Fibroblast of lung (primary cell): ENCODE results near the gene CES3. TPM values are rescaled to one million over a fixed set of nuclear protein-coding genes. Genes with fewer than 3 reads are reported as not detected.

Experiments
- DNase-seq, 2 donors: peaks; one replicate each; pipeline versions ENCODE4 v3.0.0 to v3.0.0-alpha.2; 2010; ENCODE audit warnings: low read depth in 2 of 2
- H2AFZ ChIP-seq: 2 replicates; pipeline ENCODE4 v1.5.1; 2012; ENCODE audit warnings: low read length, control low read depth, inconsistent platforms
- H3K27ac ChIP-seq: 2 replicates; pipeline ENCODE4 v1.5.1; 2011; ENCODE audit warnings: low read length, control low read depth; ENCODE audit not compliant: insufficient read depth
- H3K27me3 ChIP-seq: 2 replicates; pipeline ENCODE4 v1.5.1; 2011; ENCODE audit warnings: mild to moderate bottlenecking, low read length; ENCODE audit not compliant: control insufficient read depth, insufficient read depth
- H3K36me3 ChIP-seq: 2 replicates; pipeline ENCODE4 v1.5.1; 2011; ENCODE audit warnings: low read length; ENCODE audit not compliant: control insufficient read depth, insufficient read depth
- H3K4me1 ChIP-seq: 2 replicates; pipeline ENCODE4 v1.5.1; 2011; ENCODE audit warnings: low read length; ENCODE audit not compliant: control insufficient read depth, insufficient read depth; ENCODE audit errors: extremely low read depth
- H3K4me2 ChIP-seq: 2 replicates; pipeline ENCODE4 v1.5.1; 2011; ENCODE audit warnings: low read length, control low read depth; ENCODE audit not compliant: insufficient read depth; ENCODE audit errors: extremely low read depth
- H3K4me3 ChIP-seq, 4 experiments: fragments of 200-600 bp in 1 of 4; sonication (generic) in 1 of 4; replicated peaks in 1 of 4; 2 replicates each; pipeline ENCODE4 v1.5.1; 2011 to 2016; ENCODE audit warnings: low read length in 4 of 4, low read depth in 3 of 4, mild to moderate bottlenecking in 3 of 4, control low read depth in 2 of 4, inconsistent platforms in 1 of 4, mixed read lengths in 1 of 4; ENCODE audit not compliant: insufficient read depth in 1 of 4; ENCODE audit errors: control extremely low read depth in 1 of 4
- H3K79me2 ChIP-seq: 2 replicates; pipeline ENCODE4 v1.5.1; 2012; ENCODE audit warnings: mild to moderate bottlenecking, low read length, inconsistent platforms; ENCODE audit not compliant: control insufficient read depth, insufficient read depth
- H3K9ac ChIP-seq: 2 replicates; pipeline ENCODE4 v1.5.1; 2011; ENCODE audit warnings: mild to moderate bottlenecking, low read length, control low read depth; ENCODE audit not compliant: insufficient read depth
- H3K9me3 ChIP-seq: 2 replicates; pipeline ENCODE4 v1.5.1; 2012; ENCODE audit warnings: low read depth, low read length; ENCODE audit not compliant: control insufficient read depth, insufficient read depth
- H4K20me1 ChIP-seq: 2 replicates; pipeline ENCODE4 v1.5.1; 2011; ENCODE audit warnings: low read length; ENCODE audit not compliant: control insufficient read depth, insufficient read depth; ENCODE audit errors: extremely low read depth
- CTCF ChIP-seq, 2 donors: IDR thresholded peaks in 1 of 2; conservative IDR thresholded peaks in 1 of 2; 1 replicate in 1 of 2; 2 replicates in 1 of 2; pipeline ENCODE4 v1.5.1; 2011 to 2012; ENCODE audit warnings: low read length in 2 of 2, control low read depth in 1 of 2, inconsistent platforms in 1 of 2, low read depth in 1 of 2, mild to moderate bottlenecking in 1 of 2
- EZH2 ChIP-seq: IDR thresholded peaks from 2 replicates; pipeline ENCODE4 v1.5.1; 2012; ENCODE audit warnings: low read length, control low read depth, mild to moderate bottlenecking; ENCODE audit errors: missing control alignments
- polyA plus RNA-seq, 2 donors: library from polyadenylated mRNA; depleted of rRNA in 1 of 2; stranded (reverse) in 1 of 2; unstranded in 1 of 2; fragments of >200 nt; gene quantifications; 2 replicates each; pipeline ENCODE4 v1.2.1, GENCODE V29; 2011 to 2012; ENCODE audit warnings: missing spikeins in 1 of 2
- total RNA-seq: library from RNA; depleted of rRNA; stranded (reverse); fragments of >200 nt; gene quantifications from 2 replicates; pipeline ENCODE4 v1.2.1, GENCODE V29; 2014

CES3 gene
- total and polyA plus RNA-seq, 2 donors (not counting 1 experiment from before 2014, with no cell fraction given) = 0.01 to 1.3 TPM

GRCh38 chr16:66920924-66921680, 40.0 kb upstream of the CES3 start:
- H3K27me3 ChIP-seq = peaks cover 3% of the 10 kb centered on the region
- no peak overlapping the region for H2AFZ ChIP-seq
- no peaks in the 10 kb centered on the region for H4K20me1 ChIP-seq
- H3K4me1 ChIP-seq = peaks cover 11% of the 10 kb centered on the region
- no peaks in the 10 kb centered on the region for H3K9me3 ChIP-seq
- H3K27ac ChIP-seq = no peak overlapping the region
- peaks cover 3% of the 10 kb centered on the region for H3K36me3 ChIP-seq
- no peak for TF ChIP-seq CTCF (conservative IDR thresholded peaks at IDR 0.05 in 1 of 2, IDR thresholded peaks at IDR 0.05 in 1 of 2; ENCODE audit: low read depth in 1 of 2, low read length in 2 of 2)
- TF ChIP-seq EZH2 = no peak
- H3K4me2 ChIP-seq = no peak overlapping the region
- H3K4me3 ChIP-seq = no peak overlapping the region
- DNase-seq = no peak
- H3K9ac ChIP-seq = no peak overlapping the region
- no peaks in the 10 kb centered on the region for H3K79me2 ChIP-seq

DNA sequence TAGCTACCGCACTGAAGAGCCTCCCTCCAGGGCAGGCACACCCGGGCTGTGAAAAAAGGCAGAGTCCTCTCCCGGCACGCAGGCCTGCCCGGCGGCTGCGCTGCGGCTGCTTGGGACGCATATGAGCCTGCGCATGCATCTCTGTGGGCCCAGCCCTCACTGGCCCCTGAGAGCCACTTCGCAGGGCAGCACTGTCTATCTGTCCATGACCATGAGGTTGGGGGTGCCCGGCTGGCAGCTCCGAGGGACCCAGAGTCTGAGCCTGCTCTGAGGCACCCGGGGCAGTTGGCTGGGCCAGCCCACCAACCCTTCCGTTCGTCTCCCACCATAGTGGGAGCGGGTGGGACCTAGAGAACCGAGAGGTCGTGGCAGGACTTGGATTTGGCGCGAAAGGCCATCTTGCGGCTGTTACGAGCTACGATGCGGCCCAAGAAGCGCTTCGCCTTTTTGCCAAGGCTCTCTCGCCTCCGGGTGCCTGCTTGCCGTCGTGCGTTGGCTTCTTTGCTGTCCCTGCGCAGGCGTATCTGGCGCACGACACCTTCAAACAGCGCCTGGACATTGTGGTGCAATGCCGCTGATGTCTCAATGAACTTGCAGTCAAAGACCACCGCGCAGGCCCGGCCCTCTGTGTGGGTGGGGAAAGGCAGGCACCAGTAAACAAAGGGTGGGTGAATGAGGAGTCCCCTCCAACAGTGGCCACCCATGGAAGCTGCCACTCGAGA, 39.2 kb upstream of the CES3 start:
- Histone ChIP-seq H3K4me2 (no peak overlapping the region), H2AFZ (no peak overlapping the region), H3K36me3 (peaks cover 3% of the 10 kb centered on the region), H3K79me2 (no peaks in the 10 kb centered on the region), H3K27me3 (peaks cover 2% of the 10 kb centered on the region), H3K9me3 (no peaks in the 10 kb centered on the region), H3K4me1 (peaks cover 19% of the 10 kb centered on the region), H3K27ac (no peak overlapping the region), H3K4me3 (no peak overlapping the region), H4K20me1 (no peaks in the 10 kb centered on the region), H3K9ac (no peak overlapping the region)
- TF ChIP-seq EZH2 (no peak), CTCF (conservative IDR thresholded peaks at IDR 0.05 in 1 of 2, IDR thresholded peaks at IDR 0.05 in 1 of 2; ENCODE audit: low read depth in 1 of 2, low read length in 2 of 2) (no peak)
- no peak for DNase-seq

DNA sequence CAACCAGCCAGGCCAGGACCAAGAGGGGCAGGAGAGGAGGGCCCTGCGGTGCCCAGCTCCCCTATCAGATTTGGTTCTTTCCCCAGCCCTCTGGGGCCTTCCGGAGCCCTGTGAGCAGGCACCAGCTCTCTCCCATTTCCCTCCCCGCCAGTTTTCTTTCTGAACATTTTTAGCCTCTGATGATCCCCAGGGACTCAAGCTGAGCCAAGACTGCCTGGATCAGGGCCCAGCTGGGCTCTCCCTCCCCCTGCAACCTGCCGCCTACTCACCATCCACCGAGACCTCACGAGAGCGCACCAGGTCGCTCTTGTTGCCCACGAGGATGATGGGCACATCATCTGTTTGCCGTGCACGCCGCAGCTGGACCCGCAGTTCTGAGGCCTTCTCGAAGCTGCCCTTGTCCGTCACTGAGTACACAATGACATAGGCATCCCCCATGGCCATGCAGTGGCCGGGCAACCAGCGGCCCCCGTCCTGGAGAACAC, 37.8 kb upstream of the CES3 start:
- Histone ChIP-seq H3K9ac (no peak overlapping the region), H4K20me1 (no peaks in the 10 kb centered on the region), H3K4me2 (peak overlapping the region; percentile 21), H3K4me1 (peaks cover 32% of the 10 kb centered on the region), H3K36me3 (peaks cover 3% of the 10 kb centered on the region), H2AFZ (no peak overlapping the region), H3K79me2 (no peaks in the 10 kb centered on the region), H3K9me3 (no peaks in the 10 kb centered on the region), H3K4me3 (peak overlapping the region in 2 of 4 experiments; percentile 13 to 67), H3K27me3 (peaks cover 2% of the 10 kb centered on the region), H3K27ac (no peak overlapping the region)
- TF ChIP-seq CTCF (conservative IDR thresholded peaks at IDR 0.05 in 1 of 2, IDR thresholded peaks at IDR 0.05 in 1 of 2; ENCODE audit: low read depth in 1 of 2, low read length in 2 of 2) = no peak
- no peak for TF ChIP-seq EZH2
- peak in 1 of 2 donors; percentile 51 for DNase-seq
